HFFc6 (cell line): Measurements from ENCODE around the gene ANKRD9. TPM values are rescaled to one million over a fixed set of nuclear protein-coding genes. Genes with fewer than 3 reads are reported as not detected.

Source experiments
- DNase-seq: peaks from one replicate; pipeline ENCODE4 v3.0.0-alpha.2; 2018
- H3K27ac Mint-ChIP-seq: 2 replicates; pipeline ENCODE4 v1.8.0; 2020; ENCODE audit warnings: mild to moderate bottlenecking, mixed read lengths
- H3K27me3 Mint-ChIP-seq: 2 replicates; pipeline ENCODE4 v1.8.0; 2021; ENCODE audit warnings: mild to moderate bottlenecking, moderate library complexity, mixed read lengths; ENCODE audit not compliant: insufficient read depth
- H3K36me3 Mint-ChIP-seq: 2 replicates; pipeline ENCODE4 v1.8.0; 2021; ENCODE audit warnings: low read depth, mixed read lengths
- H3K4me1 Mint-ChIP-seq: 2 replicates; pipeline ENCODE4 v1.8.0; 2020; ENCODE audit warnings: low read depth, mixed read lengths
- H3K4me3 Mint-ChIP-seq: 2 replicates; pipeline ENCODE4 v1.8.0; 2020; ENCODE audit warnings: mild to moderate bottlenecking, moderate library complexity, mixed read lengths
- H3K9me3 Mint-ChIP-seq: 2 replicates; pipeline ENCODE4 v1.8.0; 2020; ENCODE audit warnings: mild to moderate bottlenecking, mixed read lengths
- total RNA-seq, 6 experiments: library from RNA; stranded (reverse); fragmentation: NEBNext Ultra II Directional; extraction: Animal tissue kit (Norgen Biotek cat#: 25700); gene quantifications; 2 replicates in 1 of 6; 3 replicates in 5 of 6; pipeline ENCODE4 v1.2.3, GENCODE V29; 2021
- TF ChIP-seq, protein P1 (sequence below): fragments of 200-600 bp; sonication (generic); IDR thresholded peaks from 2 replicates; pipeline ENCODE4 v1.5.0; 2021; ENCODE audit warnings: antibody characterized with exemption, mild to moderate bottlenecking

ANKRD9 gene
- total RNA-seq, 6 experiments from 2014 or later, result 13.4 to 18.0 (median 15.6) TPM

DNA sequence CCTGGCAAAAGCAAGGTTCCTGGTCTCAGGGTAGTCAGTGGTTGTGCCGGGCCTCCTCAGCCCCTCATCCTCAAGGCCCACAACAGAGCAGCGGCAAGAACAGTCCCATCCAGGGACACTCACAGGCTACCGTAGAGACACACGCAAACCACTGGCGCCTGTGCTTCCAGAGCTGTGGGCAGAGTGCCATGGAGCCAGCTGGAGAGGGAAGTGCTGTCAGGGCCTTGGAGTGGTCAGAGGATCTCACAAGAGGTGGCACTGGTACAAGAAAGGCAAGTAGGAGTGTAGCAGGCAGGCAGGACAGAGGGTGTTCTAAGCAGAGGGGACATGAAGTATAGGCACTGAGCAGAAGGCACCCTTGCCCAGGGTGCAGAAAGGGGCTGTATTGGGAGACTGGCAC, 34.6 kb downstream of the ANKRD9 start:
- Mint-ChIP-seq H3K4me1 (no peaks in the 10 kb centered on the region; the same call in 1 of the 2 replicates), H3K27me3 (no peaks in the 10 kb centered on the region; the same call in 1 of the 2 replicates), H3K36me3 (peaks cover 13% of the 10 kb centered on the region), H3K9me3 (no peaks in the 10 kb centered on the region), H3K27ac (no peak overlapping the region; the same call in 1 of the 2 replicates), H3K4me3 (no peak overlapping the region)
- TF ChIP-seq, protein P1, sequence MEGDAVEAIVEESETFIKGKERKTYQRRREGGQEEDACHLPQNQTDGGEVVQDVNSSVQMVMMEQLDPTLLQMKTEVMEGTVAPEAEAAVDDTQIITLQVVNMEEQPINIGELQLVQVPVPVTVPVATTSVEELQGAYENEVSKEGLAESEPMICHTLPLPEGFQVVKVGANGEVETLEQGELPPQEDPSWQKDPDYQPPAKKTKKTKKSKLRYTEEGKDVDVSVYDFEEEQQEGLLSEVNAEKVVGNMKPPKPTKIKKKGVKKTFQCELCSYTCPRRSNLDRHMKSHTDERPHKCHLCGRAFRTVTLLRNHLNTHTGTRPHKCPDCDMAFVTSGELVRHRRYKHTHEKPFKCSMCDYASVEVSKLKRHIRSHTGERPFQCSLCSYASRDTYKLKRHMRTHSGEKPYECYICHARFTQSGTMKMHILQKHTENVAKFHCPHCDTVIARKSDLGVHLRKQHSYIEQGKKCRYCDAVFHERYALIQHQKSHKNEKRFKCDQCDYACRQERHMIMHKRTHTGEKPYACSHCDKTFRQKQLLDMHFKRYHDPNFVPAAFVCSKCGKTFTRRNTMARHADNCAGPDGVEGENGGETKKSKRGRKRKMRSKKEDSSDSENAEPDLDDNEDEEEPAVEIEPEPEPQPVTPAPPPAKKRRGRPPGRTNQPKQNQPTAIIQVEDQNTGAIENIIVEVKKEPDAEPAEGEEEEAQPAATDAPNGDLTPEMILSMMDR, result no peak
- DNase-seq, result no peak

DNA sequence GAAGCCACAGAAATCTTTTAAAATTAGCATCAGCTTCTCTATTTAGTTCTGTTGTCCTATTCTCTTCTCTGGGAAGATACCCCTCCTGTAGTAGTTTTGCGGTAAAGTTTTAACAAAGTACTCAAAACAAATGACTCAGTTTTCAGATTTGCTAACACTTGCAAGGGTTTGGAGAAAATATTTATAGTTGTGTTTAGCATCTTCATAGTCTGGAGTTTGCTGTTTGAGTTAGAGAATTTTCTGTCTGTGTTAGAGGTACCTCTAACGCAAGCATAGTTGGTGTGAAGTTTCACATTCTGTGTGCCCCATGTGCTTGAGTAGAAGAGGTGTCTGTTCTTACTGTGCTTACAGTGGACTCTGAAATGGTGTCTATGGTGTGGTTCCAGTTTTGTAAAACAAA, 36.0 kb downstream of the ANKRD9 start:
- Mint-ChIP-seq H3K9me3 (peaks cover 9% of the 10 kb centered on the region), H3K4me3 (no peak overlapping the region), H3K27ac (no peak overlapping the region), H3K4me1 (no peaks in the 10 kb centered on the region; the same call in 1 of the 2 replicates), H3K36me3 (peaks cover 27% of the 10 kb centered on the region), H3K27me3 (no peaks in the 10 kb centered on the region)
- no peak for DNase-seq
- TF ChIP-seq, protein P1, result no peak

DNA sequence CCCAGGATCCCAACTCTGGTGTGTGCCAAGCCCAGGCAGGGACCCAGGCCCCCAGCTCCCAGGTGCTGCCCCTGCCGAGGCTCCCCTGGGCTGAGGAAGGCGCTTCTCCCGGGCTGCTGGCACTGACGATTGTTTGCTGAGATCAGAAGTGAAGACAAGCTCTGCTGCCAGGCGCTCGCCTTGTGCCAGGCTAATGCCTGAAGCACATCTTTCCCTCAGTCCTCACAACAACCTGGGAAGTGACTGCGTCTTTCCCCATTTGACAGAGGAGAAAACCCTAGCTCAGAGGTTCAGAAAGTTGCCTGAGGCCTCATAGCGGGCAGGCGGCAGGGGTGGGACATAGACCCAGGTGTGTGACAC, 36.8 kb downstream of the ANKRD9 start:
- Mint-ChIP-seq H3K4me3 (no peak overlapping the region), H3K27me3 (no peaks in the 10 kb centered on the region), H3K9me3 (peaks cover 13% of the 10 kb centered on the region), H3K27ac (no peak overlapping the region), H3K36me3 (peaks cover 32% of the 10 kb centered on the region), H3K4me1 (no peaks in the 10 kb centered on the region; the same call in 1 of the 2 replicates)
- no peak for DNase-seq
- TF ChIP-seq, protein P1, result no peak

DNA sequence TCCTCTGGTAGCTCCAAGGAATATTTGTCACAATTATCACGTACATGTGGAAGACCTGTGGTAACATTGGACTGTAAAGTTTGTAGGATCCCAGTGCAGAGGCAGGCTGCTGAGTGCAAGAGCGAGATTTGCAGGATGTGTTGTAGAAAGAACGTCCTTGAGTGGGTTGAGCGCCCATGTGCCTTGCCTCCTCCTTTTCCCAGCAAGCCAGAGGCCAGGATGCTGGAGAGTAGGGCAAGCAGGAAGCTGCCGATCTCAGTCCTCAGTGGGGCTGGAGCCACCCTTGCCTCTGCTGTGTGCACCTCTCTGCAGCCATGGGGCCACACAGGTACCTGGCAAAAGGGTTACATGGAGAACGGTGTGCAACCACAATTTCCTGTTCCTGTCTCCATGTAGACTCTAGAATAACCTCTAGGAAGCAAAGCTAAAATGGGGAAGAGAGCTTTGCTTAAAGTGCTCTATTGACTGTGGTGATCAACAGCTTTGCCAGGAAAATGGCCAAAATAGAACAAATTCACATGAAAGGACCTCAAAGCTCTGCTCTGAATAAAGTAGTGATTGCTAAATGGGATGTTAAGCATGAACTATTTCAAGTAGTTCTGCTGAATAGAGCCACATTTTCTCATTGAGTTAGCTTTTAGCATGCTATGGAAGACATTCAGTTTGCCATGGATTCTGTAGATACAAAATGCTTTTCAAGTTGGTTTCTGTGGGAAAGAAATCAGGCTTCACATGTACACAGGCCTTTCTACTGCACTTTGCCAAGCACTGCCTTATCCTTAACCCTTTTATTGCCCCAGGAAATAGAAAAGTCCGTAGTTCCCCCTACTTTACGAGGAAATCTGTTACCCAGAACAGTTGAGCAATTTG, 37.4 kb downstream of the ANKRD9 start:
- no peaks in the 10 kb centered on the region for H3K27me3 Mint-ChIP-seq
- H3K27ac Mint-ChIP-seq, result no peak overlapping the region
- no peak for DNase-seq
- H3K4me3 Mint-ChIP-seq, result no peak overlapping the region
- peaks cover 38% of the 10 kb centered on the region for H3K36me3 Mint-ChIP-seq
- TF ChIP-seq, protein P1, result no peak
- peaks cover 13% of the 10 kb centered on the region for H3K9me3 Mint-ChIP-seq
- no peaks in the 10 kb centered on the region; the same call in 1 of the 2 replicates for H3K4me1 Mint-ChIP-seq

DNA sequence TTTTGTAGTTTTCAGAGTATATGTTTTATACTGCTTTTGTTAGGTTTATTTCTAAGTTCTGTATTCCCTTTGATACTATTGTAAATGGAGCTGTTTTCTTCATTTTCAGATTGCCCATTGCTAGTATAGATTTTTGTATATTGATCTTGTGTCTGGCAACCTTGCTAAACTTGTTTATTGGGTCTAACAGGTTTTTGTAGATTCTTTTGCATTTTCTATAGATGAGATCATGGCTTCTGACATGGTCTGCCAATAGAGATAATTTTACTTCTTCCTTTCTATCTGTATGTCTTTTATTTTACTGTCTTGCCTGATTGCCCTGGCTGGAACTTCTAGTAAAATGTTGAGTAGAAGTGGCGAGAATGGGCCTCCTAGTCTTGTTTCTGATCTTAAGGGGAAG, 40.3 kb downstream of the ANKRD9 start:
- TF ChIP-seq, protein P1, result no peak
- no peak overlapping the region for H3K4me3 Mint-ChIP-seq
- H3K4me1 Mint-ChIP-seq, result no peaks in the 10 kb centered on the region
- H3K9me3 Mint-ChIP-seq, result peaks cover 13% of the 10 kb centered on the region
- no peaks in the 10 kb centered on the region for H3K27me3 Mint-ChIP-seq
- no peak overlapping the region for H3K27ac Mint-ChIP-seq
- peaks cover 52% of the 10 kb centered on the region for H3K36me3 Mint-ChIP-seq
- DNase-seq, result no peak
